Uterus (tissue), 2 donors: ENCODE data around the gene HBD.

ENCODE experiments used
- POLR2A ChIP-seq, 2 donors: fragments of 450-650 bp; IDR thresholded peaks; one replicate each; pipeline ENCODE4 v1.6.1; 2016; ENCODE audit warnings: antibody characterized with exemption in 2 of 2, mild to moderate bottlenecking in 1 of 2, moderate library complexity in 1 of 2
- TF ChIP-seq, protein P1 (sequence below), 4 experiments: fragments of 200-600 bp in 2 of 4; fragments of 450-650 bp in 2 of 4; sonication (generic) in 2 of 4; IDR thresholded peaks; one replicate each; pipeline ENCODE4 v1.5.1; 2016 to 2019; ENCODE audit warnings: antibody characterized with exemption in 4 of 4, mild to moderate bottlenecking in 2 of 4, moderate library complexity in 1 of 4

DNA sequence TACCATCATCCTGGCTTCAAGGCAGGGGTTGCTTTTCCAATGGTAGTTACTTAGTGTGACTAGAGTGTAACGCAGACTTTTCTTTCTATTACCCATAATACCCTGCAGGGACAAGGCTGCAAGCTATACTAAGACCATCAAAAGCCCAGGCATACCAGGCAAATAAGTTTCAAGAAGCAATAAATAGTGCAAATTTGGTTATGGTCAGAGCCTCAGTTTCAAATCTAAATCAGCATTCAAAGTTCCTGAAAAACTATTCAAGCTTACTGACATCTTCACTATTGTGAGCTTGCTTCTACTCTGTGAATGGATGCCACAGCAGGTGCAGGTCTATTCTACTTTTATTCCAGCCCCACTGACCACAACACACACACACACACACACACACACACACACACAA lies 4.9 kb downstream of the HBD start:
- TF ChIP-seq, protein P1, sequence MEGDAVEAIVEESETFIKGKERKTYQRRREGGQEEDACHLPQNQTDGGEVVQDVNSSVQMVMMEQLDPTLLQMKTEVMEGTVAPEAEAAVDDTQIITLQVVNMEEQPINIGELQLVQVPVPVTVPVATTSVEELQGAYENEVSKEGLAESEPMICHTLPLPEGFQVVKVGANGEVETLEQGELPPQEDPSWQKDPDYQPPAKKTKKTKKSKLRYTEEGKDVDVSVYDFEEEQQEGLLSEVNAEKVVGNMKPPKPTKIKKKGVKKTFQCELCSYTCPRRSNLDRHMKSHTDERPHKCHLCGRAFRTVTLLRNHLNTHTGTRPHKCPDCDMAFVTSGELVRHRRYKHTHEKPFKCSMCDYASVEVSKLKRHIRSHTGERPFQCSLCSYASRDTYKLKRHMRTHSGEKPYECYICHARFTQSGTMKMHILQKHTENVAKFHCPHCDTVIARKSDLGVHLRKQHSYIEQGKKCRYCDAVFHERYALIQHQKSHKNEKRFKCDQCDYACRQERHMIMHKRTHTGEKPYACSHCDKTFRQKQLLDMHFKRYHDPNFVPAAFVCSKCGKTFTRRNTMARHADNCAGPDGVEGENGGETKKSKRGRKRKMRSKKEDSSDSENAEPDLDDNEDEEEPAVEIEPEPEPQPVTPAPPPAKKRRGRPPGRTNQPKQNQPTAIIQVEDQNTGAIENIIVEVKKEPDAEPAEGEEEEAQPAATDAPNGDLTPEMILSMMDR (IDR thresholded peaks at IDR 0.05) = no peak
- no peak for TF ChIP-seq POLR2A (IDR thresholded peaks at IDR 0.05)
